HuH-7.5 (cell line): ENCODE results near the gene RAB3A.
"Not testable (repeated sequence)": the region's sequence is repeated elsewhere in the genome, so short reads cannot be mapped to it uniquely, and the experiment has no call there.

Experiments used
- DNase-seq: peaks from one replicate; pipeline ENCODE4 v3.0.0; 2011; ENCODE audit warnings: low spot score

The RAB3A gene

GRCh38 chr19:18223860-18224524 lies 20.1 kb upstream of the RAB3A start:
- peak; percentile 87 for DNase-seq

DNA sequence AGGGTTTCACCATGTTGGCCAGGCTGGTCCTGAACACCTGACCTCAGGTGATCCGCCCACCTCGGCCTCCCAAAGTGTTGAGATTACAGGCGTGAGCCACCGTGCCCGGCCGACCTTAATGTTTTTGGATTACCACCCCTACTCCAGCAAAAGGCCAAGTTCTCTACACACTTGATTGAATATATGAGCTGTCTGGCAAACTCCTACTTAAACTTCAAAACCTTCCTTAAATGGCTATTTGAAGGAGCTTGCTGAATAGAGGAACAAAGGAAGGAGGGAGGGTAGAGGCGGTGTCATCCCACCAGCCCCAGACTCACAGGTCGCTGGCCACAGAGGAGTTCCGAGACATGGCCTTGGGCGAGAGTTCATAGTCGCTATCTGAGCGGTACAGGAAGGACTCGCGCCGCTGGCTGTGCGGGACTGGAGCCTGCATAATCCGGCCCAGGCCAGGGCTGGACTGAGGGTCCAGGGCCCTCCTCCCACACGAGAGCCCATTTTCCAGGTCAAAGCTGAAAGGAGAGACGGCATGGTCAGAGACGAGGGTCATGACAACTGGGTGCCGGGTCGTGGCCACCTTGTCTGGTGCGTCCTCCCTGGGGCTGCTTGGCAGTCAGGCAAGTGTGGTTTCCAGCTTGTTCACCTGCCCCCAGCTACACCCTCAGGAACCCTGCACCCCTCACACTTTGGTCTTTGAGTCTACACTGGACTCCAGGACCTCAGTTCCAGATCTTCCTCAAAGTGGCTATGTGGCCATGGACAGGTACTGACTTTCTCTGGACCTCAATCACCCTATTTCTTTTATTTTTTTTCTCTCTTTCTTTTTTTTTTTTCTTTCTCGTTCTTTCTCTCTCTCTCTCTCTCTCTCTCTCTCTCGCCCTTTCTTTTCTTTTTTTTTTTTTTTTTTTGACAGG lies 18.2 kb upstream of the RAB3A start:
- no peak for DNase-seq

DNA sequence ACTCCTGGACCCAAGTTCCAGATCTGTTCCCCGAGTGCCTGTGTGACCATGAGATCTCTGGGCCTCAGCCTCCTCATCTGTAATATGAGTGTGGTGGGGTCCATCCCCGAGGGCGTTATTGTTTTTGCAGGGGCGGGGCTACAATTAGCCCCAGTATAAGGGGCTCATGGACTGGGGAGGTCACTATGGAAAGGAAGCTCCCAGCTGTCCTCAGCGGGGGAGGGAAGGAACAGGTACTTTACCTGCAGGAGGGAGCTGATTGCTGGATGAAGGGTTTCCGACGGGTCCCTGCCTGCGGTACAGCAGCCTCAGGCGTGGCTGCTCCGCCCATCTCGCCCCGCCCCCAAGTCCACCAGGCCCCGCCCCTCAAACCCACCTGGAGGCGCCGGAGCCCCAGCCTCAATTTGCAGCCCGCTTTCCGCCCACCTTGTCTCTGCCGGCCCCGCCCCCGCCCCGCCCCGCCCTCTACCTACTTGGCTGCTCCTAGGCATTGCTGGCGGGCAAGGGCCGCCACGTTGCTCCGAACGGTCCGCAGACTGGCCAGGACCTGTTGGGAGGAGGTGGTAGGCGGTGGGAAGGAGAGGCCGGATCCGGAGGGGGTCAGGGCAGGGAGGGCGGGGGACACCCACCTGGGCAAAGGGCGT lies 16.9 kb upstream of the RAB3A start:
- DNase-seq = no peak

DNA sequence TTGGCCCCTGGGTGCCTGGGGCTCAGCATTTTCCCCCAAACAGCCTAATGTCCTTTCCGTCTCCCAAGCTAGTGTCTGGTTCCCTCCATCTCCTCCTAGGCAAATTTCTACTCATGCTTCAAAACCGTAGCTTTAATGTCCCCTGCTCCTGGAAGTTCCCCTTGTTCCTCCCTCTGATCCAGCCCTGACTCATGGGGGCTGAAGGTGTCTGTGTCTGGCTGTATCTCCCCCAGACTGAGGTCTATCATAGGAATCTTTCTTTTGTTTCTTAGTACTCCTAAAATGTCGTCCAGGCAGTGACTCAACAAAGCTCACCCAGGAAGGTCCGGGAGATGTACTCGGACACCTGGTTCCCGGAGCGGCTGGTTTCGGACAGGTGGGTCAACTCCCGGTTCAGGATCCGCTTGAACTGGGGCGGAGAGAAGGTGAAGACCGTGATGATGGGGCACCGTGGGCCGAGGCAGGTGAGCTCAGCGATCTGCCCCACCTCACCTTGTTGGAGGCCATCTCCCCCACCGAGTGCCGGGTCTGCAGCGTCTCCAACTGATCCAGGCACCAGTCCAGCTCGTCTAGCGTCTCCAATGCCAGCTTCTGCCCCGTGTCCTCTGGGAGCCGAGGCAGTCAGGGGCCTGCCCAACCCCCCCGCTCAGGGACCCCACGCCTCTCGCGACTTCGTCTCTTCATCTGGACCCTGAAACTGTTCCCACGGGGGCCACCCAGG lies 16.2 kb upstream of the RAB3A start:
- DNase-seq = no peak

DNA sequence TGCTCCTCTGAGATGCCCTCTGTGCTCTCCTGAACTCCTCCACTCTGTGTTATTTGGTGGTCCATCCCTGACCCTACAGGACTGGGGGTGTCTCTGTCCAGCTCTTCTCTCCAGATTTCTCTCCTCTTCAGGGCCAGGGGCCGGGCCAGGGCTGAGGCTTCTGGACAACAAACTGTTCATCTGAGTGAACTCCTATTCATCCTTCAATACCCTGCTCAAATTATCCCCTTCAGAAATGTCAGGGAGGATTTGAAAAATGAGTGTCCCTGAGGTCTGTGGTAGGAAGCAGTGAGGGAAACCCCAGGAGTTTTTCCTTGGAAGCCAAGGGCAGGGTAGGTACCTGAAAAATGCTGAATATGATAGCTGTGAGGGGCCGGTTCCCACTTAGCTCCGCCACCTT lies 14.8 kb upstream of the RAB3A start:
- DNase-seq = no peak

GRCh38 chr19:18218159-18218558 lies 14.3 kb upstream of the RAB3A start:
- DNase-seq = no peak

DNA sequence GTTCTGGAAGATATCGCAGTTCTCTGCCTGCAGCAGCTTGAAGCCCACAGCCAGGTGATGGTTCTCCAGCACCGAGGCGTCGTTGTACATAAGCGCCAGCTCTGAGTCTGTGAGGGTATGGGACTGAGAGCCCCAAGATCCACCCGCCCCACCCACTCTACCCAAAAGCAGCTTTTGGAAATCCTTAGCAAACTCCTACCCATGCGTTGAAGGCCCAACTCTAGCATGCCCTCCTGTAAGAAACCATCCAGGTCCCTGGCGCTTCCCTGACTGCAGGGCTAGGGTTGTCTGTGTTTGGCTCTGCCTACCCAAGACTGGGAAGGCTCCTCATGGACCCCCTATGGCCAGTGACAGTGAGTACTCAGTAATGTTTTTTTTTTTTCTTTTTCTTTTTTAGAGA lies 12.9 kb upstream of the RAB3A start:
- no peak for DNase-seq

DNA sequence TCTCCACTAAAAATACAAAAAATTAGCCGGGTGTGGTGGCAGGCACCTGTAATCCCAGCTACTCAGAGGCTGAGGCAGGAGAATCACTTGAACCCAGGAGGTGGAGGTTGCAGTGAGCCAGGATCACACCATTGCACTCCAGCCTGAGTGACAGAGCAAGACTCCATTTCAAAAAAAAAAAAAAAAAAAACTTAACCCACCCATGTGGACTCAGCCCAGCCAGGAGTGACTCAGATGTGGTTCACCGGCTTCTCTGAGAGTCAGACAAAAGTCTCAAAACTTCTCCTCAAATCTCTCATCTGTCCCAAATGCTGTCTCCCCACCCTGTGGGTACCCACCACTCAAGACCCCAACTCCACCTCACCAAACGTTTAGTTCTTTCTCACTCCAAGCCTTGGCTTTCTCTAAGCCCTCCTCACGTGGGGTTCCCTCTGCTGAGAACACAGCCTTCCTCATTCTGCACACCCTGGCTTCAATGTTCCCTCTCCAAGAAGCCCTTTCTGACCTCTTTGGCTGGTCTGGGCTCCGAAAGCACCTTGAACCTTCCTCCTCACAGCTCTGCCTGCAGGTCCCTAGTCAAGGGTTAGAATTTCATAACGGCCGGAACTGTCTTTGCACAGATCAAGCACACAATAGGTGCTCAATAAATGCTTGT lies 11.1 kb upstream of the RAB3A start:
- no peak for DNase-seq

- DNase-seq = no peak
Observed at GRCh38 chr19:18211683-18212082, 7.8 kb upstream of the RAB3A start.

DNA sequence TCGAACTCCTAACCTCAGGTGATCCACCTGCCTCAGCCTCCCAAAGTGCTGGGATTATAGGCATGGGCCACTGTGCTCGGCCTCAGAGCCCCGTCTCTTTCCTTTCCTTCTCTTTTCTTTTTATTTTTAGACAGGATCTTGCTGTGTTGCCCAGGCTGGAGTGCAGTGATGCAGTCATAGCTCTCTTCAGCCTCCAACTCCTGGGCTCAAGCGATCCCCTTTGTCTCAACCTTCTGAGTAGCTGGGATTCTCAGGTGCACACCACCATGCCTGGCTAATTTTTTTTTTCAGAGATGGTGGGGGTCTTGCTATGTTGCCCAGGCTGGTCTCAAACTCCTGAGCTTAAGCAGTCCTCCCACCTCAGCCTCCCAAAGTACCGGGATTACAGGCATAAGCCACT lies 6.1 kb upstream of the RAB3A start:
- not testable (repeated sequence) for DNase-seq

- no peak for DNase-seq
Observed at GRCh38 chr19:18208098-18208951, 4.5 kb upstream of the RAB3A start.

- DNase-seq = no peak
Observed at GRCh38 chr19:18206018-18206417, 2.2 kb upstream of the RAB3A start.

DNA sequence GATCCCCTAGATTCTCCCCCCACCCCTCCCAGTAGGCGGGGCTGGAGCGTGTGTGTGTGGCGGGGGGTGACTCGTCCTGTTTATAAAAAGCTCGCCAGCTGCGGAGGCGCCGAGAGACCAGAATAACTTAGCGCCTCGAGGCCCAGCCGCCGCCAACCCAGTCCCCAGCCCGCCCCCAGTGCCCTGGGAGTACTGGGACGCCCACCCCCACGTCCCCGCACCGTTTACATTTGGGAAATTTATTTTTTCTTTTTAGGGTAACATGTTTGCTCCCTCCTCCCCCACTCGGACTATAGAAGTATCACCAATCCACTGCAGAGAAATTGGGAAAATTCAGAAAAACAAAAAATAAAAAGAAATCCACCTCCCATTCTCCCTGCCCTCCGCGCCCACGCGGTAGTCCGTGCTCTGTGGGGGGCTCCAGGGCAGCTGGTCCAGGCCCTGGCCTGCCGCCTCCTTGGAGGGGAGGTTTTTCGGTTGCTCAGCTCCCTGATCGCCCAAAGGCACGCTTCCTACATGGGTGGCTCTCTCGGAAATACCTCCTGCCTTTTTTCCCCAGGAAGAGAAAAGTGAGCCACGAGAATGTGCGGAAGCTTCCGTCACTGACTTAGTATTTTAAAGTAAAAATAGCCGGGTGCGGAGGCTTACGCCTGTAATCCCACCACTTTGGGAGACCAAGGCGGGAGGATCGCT lies 1.5 kb upstream of the RAB3A start:
- DNase-seq = no peak

- peak; percentile 67 for DNase-seq
Observed at GRCh38 chr19:18204394-18205199, 755 bp upstream of the RAB3A start.

DNA sequence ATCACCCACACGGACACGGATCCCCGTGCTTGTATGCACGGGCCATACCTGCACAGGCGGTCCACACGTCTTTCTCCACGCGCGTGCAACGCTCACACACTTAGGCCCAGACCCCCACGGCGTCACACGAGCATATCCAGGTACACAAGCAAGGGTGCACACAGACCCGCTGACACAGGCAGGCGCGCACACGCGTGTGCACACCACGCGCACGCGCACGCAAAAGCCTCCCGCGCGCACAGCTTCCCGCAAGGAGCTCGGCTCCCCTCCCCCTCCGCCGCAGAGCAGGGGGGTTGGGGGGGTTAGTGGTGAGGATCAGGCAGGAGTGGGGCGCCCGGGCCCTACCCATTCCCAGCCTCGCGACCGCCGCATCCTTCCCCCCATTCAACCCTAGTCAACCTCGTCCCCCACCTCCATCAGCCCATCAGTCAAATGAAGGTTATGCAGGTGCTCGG lies 407 bp downstream of the RAB3A start:
- no peak for DNase-seq

DNA sequence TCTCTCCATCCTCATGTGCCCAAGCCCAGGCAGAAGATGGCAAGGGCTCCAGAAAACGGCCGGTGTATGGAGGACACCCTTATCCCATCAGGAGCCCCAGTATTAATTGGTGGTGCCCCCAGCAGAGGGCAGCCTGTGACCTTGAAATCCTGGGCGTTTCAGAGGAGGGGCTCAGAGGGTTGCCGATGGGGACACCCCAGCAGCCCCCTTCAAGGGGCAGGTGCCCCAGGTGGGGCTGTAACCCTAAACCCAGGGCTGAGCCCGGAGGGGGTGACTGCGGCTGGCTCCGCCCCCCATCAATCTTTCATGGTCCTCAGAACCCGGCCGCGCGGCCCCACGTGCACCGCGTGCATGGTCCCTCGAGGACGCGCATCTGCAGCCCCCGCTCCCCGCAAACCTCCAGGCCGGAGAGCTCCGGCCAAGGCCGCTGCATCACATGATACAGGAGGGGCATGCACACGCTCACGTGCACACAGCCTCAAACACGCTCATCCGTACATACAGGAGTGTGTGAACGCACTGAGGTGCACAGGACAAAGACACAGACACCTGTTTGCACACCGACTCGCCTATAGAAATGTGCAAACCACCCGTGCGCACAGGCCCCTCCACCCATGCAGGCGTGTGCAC lies 949 bp downstream of the RAB3A start:
- DNase-seq = no peak

GRCh38 chr19:18202397-18202777 lies 1.5 kb downstream of the RAB3A start:
- no peak for DNase-seq

- DNase-seq = no peak
Observed at GRCh38 chr19:18198374-18198773, 5.5 kb downstream of the RAB3A start.

GRCh38 chr19:18197941-18198340 lies 5.9 kb downstream of the RAB3A start:
- no peak for DNase-seq
